GM12891 (cell line): Measurements from ENCODE around the gene IMPA2.

Experiments used
- PAX5 ChIP-seq: IDR thresholded peaks from 2 replicates; pipeline ENCODE4 v1.6.1; 2011; ENCODE audit warnings: low read length, moderate library complexity, mild to moderate bottlenecking; ENCODE audit not compliant: insufficient read depth, severe bottlenecking
- POLR2A ChIP-seq: IDR thresholded peaks from 2 replicates; pipeline ENCODE4 v1.6.1; 2011; ENCODE audit warnings: low read depth, low read length, control low read depth
- POLR2AphosphoS5 ChIP-seq: IDR thresholded peaks from 2 replicates; pipeline ENCODE4 v1.6.1; 2011; ENCODE audit warnings: low read depth, low read length, control low read depth
- POU2F2 ChIP-seq: IDR thresholded peaks from 2 replicates; pipeline ENCODE4 v1.6.1; 2011; ENCODE audit warnings: low read depth, mild to moderate bottlenecking, control low read depth, low read length, moderate library complexity
- SPI1 ChIP-seq: IDR thresholded peaks from 2 replicates; pipeline ENCODE4 v1.6.1; 2011; ENCODE audit warnings: low read depth, low read length, control low read depth
- TAF1 ChIP-seq: IDR thresholded peaks from 2 replicates; pipeline ENCODE4 v1.6.1; 2011; ENCODE audit warnings: low read depth, low read length, control low read depth

DNA sequence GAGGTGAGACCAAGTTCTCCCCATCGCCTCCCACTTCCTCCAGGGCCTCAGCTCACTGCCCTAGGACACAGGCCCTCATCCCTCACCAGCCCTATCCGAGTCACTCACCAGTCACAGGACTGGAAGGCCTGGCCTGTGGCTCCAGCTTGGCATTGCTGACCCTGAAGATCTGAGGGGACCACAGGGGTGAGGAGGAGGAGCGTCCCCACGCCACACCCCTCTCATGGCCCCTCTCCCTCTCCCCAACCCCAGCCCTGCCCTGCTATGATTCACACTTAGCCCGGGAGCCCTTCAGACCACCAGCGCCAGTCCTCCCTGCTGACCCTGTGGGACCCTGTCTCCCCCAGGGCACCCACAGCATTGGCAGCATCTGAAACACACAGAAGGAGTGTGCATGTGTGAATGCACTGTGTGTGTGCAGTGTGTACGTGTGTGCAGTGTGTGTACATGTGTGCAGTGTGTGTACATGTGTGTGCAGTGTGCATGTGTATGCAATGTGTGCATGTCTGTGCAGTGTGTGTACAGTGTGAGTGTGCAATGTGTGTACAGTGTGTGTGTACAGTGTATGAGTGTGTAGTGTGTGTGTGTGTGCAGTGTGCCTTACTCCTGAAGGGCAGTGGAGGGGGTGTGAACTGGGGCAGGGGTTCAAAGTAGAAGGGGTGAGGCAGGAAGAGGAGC, 82.9 kb downstream of the IMPA2 start:
- TF ChIP-seq TAF1 (no peak), POLR2A (no peak), POLR2AphosphoS5 (no peak), SPI1 (no peak), POU2F2 (no peak), PAX5 (no peak)
